CD14-positive monocyte (primary cell): ENCODE data around the gene PTGER1. TPM values are rescaled to one million over a fixed set of nuclear protein-coding genes. Genes with fewer than 3 reads are reported as not detected.

ENCODE experiments used
- DNase-seq, 3 donors: peaks; one replicate each; pipeline ENCODE4 v3.0.0-alpha.2; 2011 to 2022
- H2AFZ ChIP-seq: 2 replicates; pipeline ENCODE4 v1.6.0; 2012; ENCODE audit warnings: mild to moderate bottlenecking, low read depth, low read length, inconsistent platforms; ENCODE audit not compliant: insufficient read depth, poor library complexity, severe bottlenecking
- H3K27ac ChIP-seq, 2 donors: 1 replicate in 1 of 2; 2 replicates in 1 of 2; pipeline ENCODE4 v1.5.1; 2012 to 2013; ENCODE audit warnings: low read length in 2 of 2, control low read depth in 1 of 2, inconsistent platforms in 1 of 2, low read depth in 1 of 2, mild to moderate bottlenecking in 1 of 2
- H3K27me3 ChIP-seq, 2 donors: one replicate each; pipeline versions ENCODE4 v1.6.0 to v1.6.1; 2011 to 2013; ENCODE audit warnings: low read length in 2 of 2; ENCODE audit not compliant: control insufficient read depth in 2 of 2, insufficient read depth in 2 of 2
- H3K36me3 ChIP-seq, 2 donors: replicated peaks in 1 of 2; 1 replicate in 1 of 2; 2 replicates in 1 of 2; pipeline versions ENCODE4 v1.5.1 to v1.6.1; 2012 to 2013; ENCODE audit warnings: low read length in 2 of 2, control low read depth in 1 of 2, inconsistent platforms in 1 of 2, mild to moderate bottlenecking in 1 of 2; ENCODE audit not compliant: insufficient read depth in 2 of 2, control insufficient read depth in 1 of 2
- H3K4me1 ChIP-seq, 2 donors: 1 replicate in 1 of 2; 2 replicates in 1 of 2; pipeline versions ENCODE4 v1.5.1 to v1.6.1; 2012 to 2013; ENCODE audit warnings: low read length in 2 of 2, control low read depth in 1 of 2, inconsistent platforms in 1 of 2, mild to moderate bottlenecking in 1 of 2, moderate library complexity in 1 of 2; ENCODE audit not compliant: insufficient read depth in 2 of 2, control insufficient read depth in 1 of 2
- H3K4me2 ChIP-seq: replicated peaks from 2 replicates; pipeline ENCODE3; 2012; ENCODE audit warnings: low read length, moderate library complexity, mild to moderate bottlenecking; ENCODE audit not compliant: poor library complexity, severe bottlenecking; ENCODE audit errors: extremely low read depth
- H3K4me3 ChIP-seq, 3 experiments: fragments of 200-600 bp in 1 of 3; sonication (generic) in 1 of 3; replicated peaks in 1 of 3; 1 replicate in 2 of 3; 2 replicates in 1 of 3; pipeline ENCODE4 v1.5.1; 2011 to 2013; ENCODE audit warnings: low read length in 3 of 3, mild to moderate bottlenecking in 3 of 3, control low read depth in 2 of 3, low read depth in 2 of 3, inconsistent platforms in 1 of 3, moderate library complexity in 1 of 3
- H3K79me2 ChIP-seq: 2 replicates; pipeline ENCODE4 v1.6.0; 2012; ENCODE audit warnings: mild to moderate bottlenecking, control low read depth, inconsistent platforms, low read length, moderate library complexity; ENCODE audit not compliant: insufficient read depth
- H3K9ac ChIP-seq: 2 replicates; pipeline ENCODE4 v1.6.0; 2017; ENCODE audit warnings: low read length, mild to moderate bottlenecking; ENCODE audit not compliant: insufficient read depth, poor library complexity, severe bottlenecking
- H3K9me3 ChIP-seq, 2 donors: replicated peaks in 1 of 2; 1 replicate in 1 of 2; 2 replicates in 1 of 2; pipeline versions ENCODE4 v1.5.1 to v1.6.1; 2012 to 2013; ENCODE audit warnings: low read length in 2 of 2, control low read depth in 1 of 2; ENCODE audit not compliant: control insufficient read depth in 1 of 2, insufficient read depth in 1 of 2
- H4K20me1 ChIP-seq: 2 replicates; pipeline ENCODE4 v1.6.0; 2012; ENCODE audit warnings: mild to moderate bottlenecking, low read length, control low read depth, moderate library complexity; ENCODE audit not compliant: insufficient read depth
- H3K27ac Mint-ChIP-seq, 7 donors: one replicate each; pipeline ENCODE4 v1.8.0; 2020; ENCODE audit warnings: mild to moderate bottlenecking in 7 of 7, mixed read lengths in 7 of 7, moderate library complexity in 6 of 7, inconsistent platforms in 2 of 7
- H3K27me3 Mint-ChIP-seq, 3 donors: one replicate each; pipeline ENCODE4 v1.8.0; 2021 to 2022; ENCODE audit warnings: low read depth in 3 of 3, mild to moderate bottlenecking in 3 of 3, mixed read lengths in 3 of 3, moderate library complexity in 3 of 3, inconsistent platforms in 1 of 3
- H3K36me3 Mint-ChIP-seq, 2 donors: one replicate each; pipeline ENCODE4 v1.8.0; 2020; ENCODE audit warnings: mixed read lengths in 2 of 2, inconsistent platforms in 1 of 2, mild to moderate bottlenecking in 1 of 2
- H3K4me1 Mint-ChIP-seq: one replicate; pipeline ENCODE4 v1.8.0; 2020; ENCODE audit warnings: mild to moderate bottlenecking, mixed read lengths
- H3K4me3 Mint-ChIP-seq, 2 donors: one replicate each; pipeline ENCODE4 v1.8.0; 2020; ENCODE audit warnings: mild to moderate bottlenecking in 2 of 2, mixed read lengths in 2 of 2, moderate library complexity in 1 of 2
- H3K9me3 Mint-ChIP-seq, 7 donors: one replicate each; pipeline ENCODE4 v1.8.0; 2020 to 2022; ENCODE audit warnings: mixed read lengths in 7 of 7, mild to moderate bottlenecking in 6 of 7, moderate library complexity in 6 of 7, inconsistent platforms in 2 of 7
- CTCF ChIP-seq: fragments of 200-600 bp; IDR thresholded peaks from one replicate; pipeline ENCODE4 v1.8.0; 2022; ENCODE audit warnings: antibody characterized with exemption, mild to moderate bottlenecking
- WGBS: methylation state at CpG from one replicate; pipeline ENCODE4 v1.1.5; 2013; ENCODE audit warnings: missing lambda C conversion rate; ENCODE audit not compliant: insufficient coverage; 5-methylcytosine and 5-hydroxymethylcytosine counted together
- intact Hi-C, 2 donors: fragments of 100-400 bp; cut with micrococcal nuclease; formaldehyde crosslinking; loops; one replicate each; pipeline versions ENCODE4 v1.15.0 to v1.15.1; 2023
- polyA plus RNA-seq, 3 donors: library from polyadenylated mRNA; depleted of rRNA in 1 of 3; unstranded in 2 of 3; stranded (reverse) in 1 of 3; fragments of 300-500 nt in 2 of 3; fragments of >200 nt in 1 of 3; fragmentation: Illumina TruSeq in 2 of 3; gene quantifications; 1 replicate in 2 of 3; 2 replicates in 1 of 3; pipeline ENCODE4 v1.2.3, GENCODE V29; 2012 to 2021

The PTGER1 gene
- polyA plus RNA-seq, 3 donors, result not detected

- Mint-ChIP-seq H3K9me3 (no peaks in the 10 kb centered on the region), H3K27ac (peak within 1 kb of the TSS; percentile 93 to 98 (median 97)), H3K4me1 (peaks cover 41% of the 10 kb centered on the region), H3K4me3 (peak within 1 kb of the TSS; percentile 89 to 93), H3K36me3 (peaks cover 34 to 35% of the 10 kb centered on the region in 2 donors), H3K27me3 (peaks cover 0 to 4% (median 1%) of the 10 kb centered on the region in 3 donors)
- H3K36me3 ChIP-seq, result peaks cover 28 to 32% of the 10 kb centered on the region in 2 donors
- no peaks in the 10 kb centered on the region for H3K9me3 ChIP-seq
- peak within 1 kb of the TSS; percentile 93 to 94 for H3K27ac ChIP-seq
- peak; percentile 64 to 71 (median 65) for DNase-seq
- H4K20me1 ChIP-seq, result peaks cover 47% of the 10 kb centered on the region
- TF ChIP-seq CTCF, result no peak
- peak within 1 kb of the TSS; percentile 100 for H3K4me2 ChIP-seq
- intact Hi-C loops, result loop anchor here in 1 of 2 donors (1.0 kb wide), 1 partner anchor 8 kb away; no protein-coding TSS in a partner anchor
- peak within 1 kb of the TSS; percentile 80 for H2AFZ ChIP-seq
- WGBS, result under 1% methylated on average over 58 of the region's 82 CpGs
- H3K9ac ChIP-seq, result peak within 1 kb of the TSS; percentile 93
- H3K4me1 ChIP-seq, result peaks cover 27 to 34% of the 10 kb centered on the region in 2 donors
- peaks cover 37% of the 10 kb centered on the region for H3K79me2 ChIP-seq
- H3K27me3 ChIP-seq, result no peaks in the 10 kb centered on the region
- H3K4me3 ChIP-seq, result peak within 1 kb of the TSS; percentile 70 to 94 (median 88)
Measured at GRCh38 chr19:14517840-14518505, 42.8 kb upstream of the PTGER1 start, which contains the start of gene DNAJB1. TSS of gene DNAJB1 (minus strand) at chr19:14518397. CDS start at chr19:14518349, 48 bp downstream.

GRCh38 chr19:14517446-14517839 lies 42.3 kb upstream of the PTGER1 start:
- H3K4me2 ChIP-seq, result peak overlapping the region; percentile 100
- Mint-ChIP-seq H3K27me3 (peaks cover 0 to 3% (median 1%) of the 10 kb centered on the region in 3 donors), H3K27ac (peak overlapping the region; percentile 20 to 91 (median 81)), H3K4me3 (peak overlapping the region; percentile 89 to 93), H3K9me3 (no peaks in the 10 kb centered on the region), H3K4me1 (peaks cover 36% of the 10 kb centered on the region), H3K36me3 (peaks cover 34 to 35% of the 10 kb centered on the region in 2 donors)
- WGBS, result under 1% methylated on average over 31 of the region's 32 CpGs
- H3K79me2 ChIP-seq, result peaks cover 37% of the 10 kb centered on the region
- intact Hi-C loops, result no loop called here
- peak overlapping the region; percentile 93 for H3K9ac ChIP-seq
- H3K27ac ChIP-seq, result peak overlapping the region; percentile 36 to 93
- peak in 1 of 3 donors; percentile 42 for DNase-seq
- no peak overlapping the region for H2AFZ ChIP-seq
- peak overlapping the region; percentile 70 to 94 (median 88) for H3K4me3 ChIP-seq
- no peak for TF ChIP-seq CTCF
- H3K9me3 ChIP-seq, result no peaks in the 10 kb centered on the region
- H3K27me3 ChIP-seq, result no peaks in the 10 kb centered on the region
- peaks cover 47% of the 10 kb centered on the region for H4K20me1 ChIP-seq
- peaks cover 28 to 32% of the 10 kb centered on the region in 2 donors for H3K36me3 ChIP-seq
- H3K4me1 ChIP-seq, result peaks cover 27 to 34% of the 10 kb centered on the region in 2 donors
